Endothelial cell of umbilical vein (primary cell): ENCODE results near the gene CACNG4. TPM values are rescaled to one million over a fixed set of nuclear protein-coding genes. Genes with fewer than 3 reads are reported as not detected.

ENCODE experiments used
- BruUV-seq: library from RNA; stranded (reverse); fragments of 400-500 nt; replicated peaks from 2 replicates; lab custom pipeline; 2021; lab: Mats Ljungman, UMichigan
- CTCF ChIA-PET: fragments of 300-600, 350-600 bp; sonication (Branson Sonifier 250); formaldehyde crosslinking; loops from one replicate; lab custom pipeline; 2021; ENCODE audit warnings: antibody characterized with exemption, inconsistent platforms; lab: Charles Lee
- POLR2A ChIA-PET: fragments of 300-600, 350-600 bp; sonication (Branson Sonifier 250); formaldehyde crosslinking; loops from one replicate; lab custom pipeline; 2021; ENCODE audit warnings: antibody characterized with exemption, inconsistent platforms; lab: Charles Lee
- DNase-seq: peaks from one replicate; pipeline ENCODE4 v3.0.0-alpha.2; 2011; ENCODE audit warnings: low read depth, low spot score
- FAIRE-seq: peaks from 2 replicates; lab custom pipeline; 2011; peaks lifted over from hg19 to GRCh38; lab: Jason Lieb, UNC
- H2AFZ ChIP-seq: 2 replicates; pipeline ENCODE4 v1.6.0; 2012; ENCODE audit warnings: low read depth, low read length, control low read depth, inconsistent platforms
- H3K27ac ChIP-seq: 2 replicates; pipeline ENCODE4 v1.5.1; 2011; ENCODE audit warnings: low read depth, mild to moderate bottlenecking, control low read depth, low read length, moderate library complexity; ENCODE audit not compliant: insufficient read depth
- H3K27me3 ChIP-seq, 2 experiments: 2 replicates each; pipeline versions ENCODE4 v1.6.0 to v1.6.1; 2011; ENCODE audit warnings: low read length in 2 of 2, mixed read lengths in 1 of 2; ENCODE audit not compliant: control insufficient read depth in 2 of 2, insufficient read depth in 2 of 2
- H3K36me3 ChIP-seq, 2 experiments: 2 replicates in 1 of 2; 3 replicates in 1 of 2; pipeline ENCODE4 v1.5.1; 2011; ENCODE audit warnings: low read length in 2 of 2, mild to moderate bottlenecking in 1 of 2, moderate library complexity in 1 of 2; ENCODE audit not compliant: control insufficient read depth in 2 of 2, insufficient read depth in 2 of 2; ENCODE audit errors: extremely low read depth in 1 of 2
- H3K4me1 ChIP-seq: 3 replicates; pipeline ENCODE4 v1.5.1; 2011; ENCODE audit warnings: mild to moderate bottlenecking, low read length; ENCODE audit not compliant: control insufficient read depth, insufficient read depth; ENCODE audit errors: extremely low read depth
- H3K4me2 ChIP-seq: 2 replicates; pipeline ENCODE4 v1.6.1; 2011; ENCODE audit warnings: low read length, control low read depth, mixed read lengths; ENCODE audit not compliant: insufficient read depth
- H3K4me3 ChIP-seq, 3 experiments: fragments of 200-600 bp in 1 of 3; sonication (generic), shearing (Covaris generic) in 1 of 3; replicated peaks in 1 of 3; 2 replicates each; pipeline ENCODE4 v1.5.1; 2011 to 2016; ENCODE audit warnings: control low read depth in 3 of 3, low read length in 3 of 3, mild to moderate bottlenecking in 2 of 3, inconsistent platforms in 1 of 3, low read depth in 1 of 3, moderate library complexity in 1 of 3; ENCODE audit not compliant: insufficient read depth in 1 of 3
- H3K79me2 ChIP-seq: 2 replicates; pipeline ENCODE4 v1.6.0; 2012; ENCODE audit warnings: low read length, inconsistent platforms; ENCODE audit not compliant: control insufficient read depth, insufficient read depth
- H3K9ac ChIP-seq: replicated peaks from 2 replicates; pipeline ENCODE3; 2011; ENCODE audit warnings: low read length, control low read depth; ENCODE audit not compliant: insufficient read depth; ENCODE audit errors: extremely low read depth
- H3K9me1 ChIP-seq: replicated peaks from 3 replicates; pipeline ENCODE4 v1.6.0; 2011; ENCODE audit warnings: mild to moderate bottlenecking, low read length; ENCODE audit not compliant: control insufficient read depth, insufficient read depth; ENCODE audit errors: extremely low read depth
- H3K9me3 ChIP-seq: replicated peaks from 2 replicates; pipeline ENCODE4 v1.5.1; 2012; ENCODE audit warnings: low read length, inconsistent platforms; ENCODE audit not compliant: control insufficient read depth, insufficient read depth
- H4K20me1 ChIP-seq: replicated peaks from 2 replicates; pipeline ENCODE3; 2011; ENCODE audit warnings: mild to moderate bottlenecking, low read length; ENCODE audit not compliant: control insufficient read depth, insufficient read depth; ENCODE audit errors: extremely low read depth
- CTCF ChIP-seq, 2 donors: IDR thresholded peaks; 1 replicate in 1 of 2; 2 replicates in 1 of 2; pipeline ENCODE4 v1.5.1; 2011; ENCODE audit warnings: low read length in 2 of 2, mild to moderate bottlenecking in 2 of 2, moderate library complexity in 2 of 2, control low read depth in 1 of 2, inconsistent platforms in 1 of 2, low read depth in 1 of 2; ENCODE audit not compliant: insufficient read depth in 1 of 2; ENCODE audit errors: extremely low read depth in 1 of 2
- EZH2 ChIP-seq: IDR thresholded peaks from 2 replicates; pipeline ENCODE4 v1.6.1; 2012; ENCODE audit warnings: borderline replicate concordance, low read depth, mild to moderate bottlenecking, moderate library complexity, low read length, inconsistent platforms; ENCODE audit not compliant: severe bottlenecking
- FOS ChIP-seq: IDR thresholded peaks from 2 replicates; pipeline ENCODE4 v1.6.1; 2011; ENCODE audit warnings: mild to moderate bottlenecking, low read length, moderate library complexity, borderline replicate concordance; ENCODE audit not compliant: insufficient read depth
- MAX ChIP-seq: IDR thresholded peaks from 2 replicates; pipeline ENCODE4 v1.6.1; 2011; ENCODE audit not compliant: insufficient read depth, insufficient read length
- MYC ChIP-seq: IDR thresholded peaks from one replicate; pipeline ENCODE4 v1.6.1; 2011; ENCODE audit warnings: mild to moderate bottlenecking, low read depth, low read length
- POLR2A ChIP-seq: IDR thresholded peaks from 2 replicates; pipeline ENCODE4 v1.6.1; 2012; ENCODE audit warnings: low read depth, mild to moderate bottlenecking, control low read depth, low read length
- POLR2AphosphoS5 ChIP-seq: IDR thresholded peaks from 2 replicates; pipeline ENCODE4 v1.6.1; 2012; ENCODE audit warnings: low read depth, mild to moderate bottlenecking, control low read depth, low read length, moderate library complexity; ENCODE audit not compliant: insufficient read depth
- dilution Hi-C: fragments of 300-500 bp; cut with MboI; formaldehyde crosslinking; loops from one replicate; pipeline ENCODE4 v1.15.0; 2019; ENCODE audit warnings: low sequenced_read_pairs; ENCODE audit not compliant: extremely low pct_ligation_motif_present
- intact Hi-C: fragments of 100-400 bp; cut with micrococcal nuclease; formaldehyde crosslinking; loops from one replicate; pipeline ENCODE4 v1.10.0; 2022
- polyA plus RNA-seq, 4 experiments: library from polyadenylated mRNA; depleted of rRNA in 3 of 4; stranded (reverse) in 3 of 4; unstranded in 1 of 4; fragments of >200 nt; gene quantifications; 2 replicates each; pipeline versions ENCODE4 v1.2.1 to v1.2.3, GENCODE V29; 2011 to 2012; ENCODE audit warnings: missing spikeins in 1 of 4
- total RNA-seq: library from RNA; stranded (reverse); gene quantifications from 2 replicates; pipeline ENCODE4 v1.2.3, GENCODE V29; 2021

The CACNG4 gene
- total and polyA plus RNA-seq, 2 donors (not counting 3 experiments of a cell fraction or from before 2014, with no cell fraction given): not detected

- FAIRE-seq (no peak), DNase-seq (no peak)
- POLR2A ChIA-PET: no interaction called here
- dilution Hi-C loops: no loop called here
- no peaks in the 10 kb centered on the region for H3K36me3 ChIP-seq
- BruUV-seq: no TSS peak
- no peak overlapping the region for H3K4me2 ChIP-seq
- no peaks in the 10 kb centered on the region for H3K9me1 ChIP-seq
- H3K79me2 ChIP-seq: no peaks in the 10 kb centered on the region
- H4K20me1 ChIP-seq: no peaks in the 10 kb centered on the region
- CTCF ChIA-PET: no interaction called here
- no peak overlapping the region for H3K9ac ChIP-seq
- no peaks in the 10 kb centered on the region for H3K4me1 ChIP-seq
- no peak overlapping the region for H3K27ac ChIP-seq
- no peak overlapping the region for H3K4me3 ChIP-seq
- no peak overlapping the region for H2AFZ ChIP-seq
- peaks cover 8 to 9% of the 10 kb centered on the region in 2 experiments for H3K27me3 ChIP-seq
- TF ChIP-seq CTCF (IDR thresholded peaks at IDR 0.05; ENCODE audit: extremely low read depth in 1 of 2, insufficient read depth in 1 of 2, low read depth in 1 of 2, low read length in 2 of 2) (no peak), EZH2 (no peak), POLR2AphosphoS5 (no peak), POLR2A (no peak), FOS (no peak), MYC (no peak), MAX (no peak)
- intact Hi-C loops: no loop called here
- H3K9me3 ChIP-seq: no peaks in the 10 kb centered on the region
Observed at GRCh38 chr17:66992911-66993442, 28.5 kb downstream of the CACNG4 start.
